Gastrocnemius medialis (tissue), 4 donors: Measurements from ENCODE around the gene PPM1E.

Experiments used
- POLR2A ChIP-seq, 2 donors: fragments of 450-650 bp; IDR thresholded peaks; one replicate each; pipeline ENCODE4 v1.6.1; 2017; ENCODE audit warnings: antibody characterized with exemption in 2 of 2, mild to moderate bottlenecking in 2 of 2, moderate library complexity in 2 of 2
- TF ChIP-seq, protein P1 (sequence below), 5 experiments: fragments of 450-650 bp in 3 of 5; fragments of 200-600 bp in 2 of 5; sonication (generic) in 2 of 5; IDR thresholded peaks in 4 of 5; conservative IDR thresholded peaks in 1 of 5; 1 replicate in 4 of 5; 2 replicates in 1 of 5; pipeline ENCODE4 v1.5.1; 2016 to 2019; ENCODE audit warnings: antibody characterized with exemption in 5 of 5, mild to moderate bottlenecking in 3 of 5, moderate library complexity in 3 of 5

DNA sequence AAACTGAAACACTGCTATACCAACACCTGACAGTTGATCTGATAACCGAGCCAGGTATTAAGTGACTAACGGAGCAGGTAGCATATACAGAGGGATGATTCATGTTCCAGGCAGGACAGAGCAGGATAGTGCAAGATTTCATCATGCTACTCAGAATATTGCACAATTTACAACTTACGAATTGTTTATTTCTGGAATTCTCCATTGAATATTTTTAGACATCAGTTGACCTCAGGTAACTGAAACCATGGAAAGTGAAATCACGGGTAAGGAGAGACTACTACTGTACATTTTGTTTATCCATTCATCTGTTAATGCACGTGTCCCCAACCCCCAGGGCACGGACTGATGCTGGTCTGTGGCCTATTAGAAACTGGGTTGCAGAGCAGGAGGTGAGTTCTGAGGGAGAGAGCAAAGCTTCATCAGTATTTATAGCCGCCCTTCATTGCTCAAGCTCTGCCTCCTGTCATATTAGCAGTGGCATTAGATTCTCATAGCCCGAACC is 14.5 kb upstream of the PPM1E start:
- TF ChIP-seq, protein P1, sequence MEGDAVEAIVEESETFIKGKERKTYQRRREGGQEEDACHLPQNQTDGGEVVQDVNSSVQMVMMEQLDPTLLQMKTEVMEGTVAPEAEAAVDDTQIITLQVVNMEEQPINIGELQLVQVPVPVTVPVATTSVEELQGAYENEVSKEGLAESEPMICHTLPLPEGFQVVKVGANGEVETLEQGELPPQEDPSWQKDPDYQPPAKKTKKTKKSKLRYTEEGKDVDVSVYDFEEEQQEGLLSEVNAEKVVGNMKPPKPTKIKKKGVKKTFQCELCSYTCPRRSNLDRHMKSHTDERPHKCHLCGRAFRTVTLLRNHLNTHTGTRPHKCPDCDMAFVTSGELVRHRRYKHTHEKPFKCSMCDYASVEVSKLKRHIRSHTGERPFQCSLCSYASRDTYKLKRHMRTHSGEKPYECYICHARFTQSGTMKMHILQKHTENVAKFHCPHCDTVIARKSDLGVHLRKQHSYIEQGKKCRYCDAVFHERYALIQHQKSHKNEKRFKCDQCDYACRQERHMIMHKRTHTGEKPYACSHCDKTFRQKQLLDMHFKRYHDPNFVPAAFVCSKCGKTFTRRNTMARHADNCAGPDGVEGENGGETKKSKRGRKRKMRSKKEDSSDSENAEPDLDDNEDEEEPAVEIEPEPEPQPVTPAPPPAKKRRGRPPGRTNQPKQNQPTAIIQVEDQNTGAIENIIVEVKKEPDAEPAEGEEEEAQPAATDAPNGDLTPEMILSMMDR (IDR thresholded peaks at IDR 0.05 in 4 of 5, conservative IDR thresholded peaks at IDR 0.05 in 1 of 5): no peak
- no peak for TF ChIP-seq POLR2A (IDR thresholded peaks at IDR 0.05)
